GM10847 (cell line): ENCODE data around the gene FBXL17.

ENCODE experiments used
- POLR2A ChIP-seq: IDR thresholded peaks from 2 replicates; pipeline ENCODE4 v1.6.1; 2011; ENCODE audit not compliant: insufficient read length; ENCODE audit errors: extremely low read depth

The FBXL17 gene

DNA sequence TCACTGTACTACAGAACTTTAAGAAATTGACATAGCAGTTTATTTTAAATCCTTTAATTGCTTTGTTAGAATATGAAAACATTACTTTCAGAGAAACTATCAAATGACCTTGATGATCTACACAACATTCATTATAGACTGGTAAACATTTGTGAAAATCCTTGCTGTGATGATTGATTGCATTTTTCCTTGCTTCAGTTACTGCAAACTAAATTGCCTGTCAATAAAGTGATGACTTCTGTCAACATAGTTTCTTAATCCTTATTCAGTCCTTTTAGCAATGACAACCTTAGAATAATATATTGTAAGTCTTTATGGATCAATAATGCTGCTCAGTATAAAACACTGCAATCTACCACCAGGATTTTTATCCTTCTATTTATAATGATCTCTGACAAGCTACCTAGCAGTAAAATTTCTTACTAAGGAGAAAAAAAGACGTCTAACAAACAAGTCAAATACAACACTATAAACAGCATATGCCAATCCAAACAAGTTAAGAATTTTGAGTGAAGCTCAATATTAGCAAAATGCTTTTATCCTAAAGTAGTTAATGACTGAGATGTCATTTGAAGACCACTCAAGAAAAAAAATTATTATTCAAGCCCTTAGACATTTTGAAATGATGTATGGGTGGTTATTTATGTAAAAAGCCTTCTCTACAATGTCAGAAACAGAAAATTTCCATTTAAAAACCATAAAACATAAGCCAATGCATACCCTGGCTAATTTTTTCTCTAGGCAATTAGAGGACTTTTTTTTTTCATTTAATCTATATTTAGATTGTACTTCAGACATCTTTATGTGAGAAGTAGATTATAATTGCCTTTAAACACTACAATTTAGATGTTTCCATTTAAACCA, 105.5 kb downstream of the FBXL17 start:
- no peak for TF ChIP-seq POLR2A

DNA sequence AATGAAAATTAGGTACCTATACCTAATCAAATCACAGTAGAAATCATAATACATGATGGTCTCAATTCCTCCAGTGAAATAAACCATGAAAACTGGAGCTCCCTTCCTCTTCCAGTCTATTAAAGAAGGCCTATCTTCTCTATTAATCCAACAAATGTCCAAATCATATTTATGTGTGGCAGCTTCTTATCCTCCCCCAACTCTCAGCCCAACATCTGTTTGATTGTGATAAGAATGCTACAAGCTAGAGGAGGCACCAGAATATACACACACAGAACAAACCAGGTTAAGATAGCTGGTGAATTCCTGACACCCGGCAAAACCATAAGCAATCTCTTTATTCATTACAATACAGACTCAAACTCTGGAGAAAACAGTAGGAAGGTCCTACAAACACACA, 110.8 kb downstream of the FBXL17 start:
- TF ChIP-seq POLR2A: no peak

DNA sequence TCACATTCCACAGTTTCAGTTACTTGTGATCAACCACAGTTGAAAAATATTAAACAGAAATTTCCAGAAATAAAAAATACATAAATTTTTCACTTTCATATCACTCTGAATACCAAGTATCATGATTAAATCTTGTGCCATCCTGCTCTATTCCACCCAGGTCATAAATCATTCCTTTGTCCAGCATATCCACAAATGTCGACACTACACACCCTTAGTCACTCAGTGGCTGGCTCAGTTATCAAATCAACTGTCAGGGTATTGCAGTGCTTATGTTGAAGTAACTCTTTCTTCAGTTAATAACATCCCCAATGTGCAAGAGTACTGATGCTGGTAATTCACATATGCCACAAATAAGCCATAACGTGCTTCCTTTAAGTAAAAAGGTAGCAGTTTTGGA, 115.7 kb downstream of the FBXL17 start:
- TF ChIP-seq POLR2A: no peak

DNA sequence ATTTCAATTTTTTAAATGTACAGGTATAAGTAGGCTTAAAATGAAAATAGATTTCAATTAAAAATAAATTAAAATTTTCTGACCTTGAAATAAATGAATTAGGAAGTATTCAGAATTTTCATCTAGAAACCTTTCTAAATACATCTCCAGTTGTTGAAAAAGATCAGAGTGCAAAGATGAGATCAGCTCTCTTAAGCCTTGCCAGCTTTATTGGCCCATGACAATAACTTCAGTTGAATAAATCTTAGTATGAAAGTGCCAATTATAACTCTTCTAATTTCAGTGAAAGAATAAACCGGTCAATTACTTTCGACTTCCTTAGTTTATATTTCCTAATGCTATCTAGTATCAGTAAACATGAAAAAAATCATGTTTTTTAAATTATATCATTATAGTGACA, 117.4 kb downstream of the FBXL17 start:
- no peak for TF ChIP-seq POLR2A

DNA sequence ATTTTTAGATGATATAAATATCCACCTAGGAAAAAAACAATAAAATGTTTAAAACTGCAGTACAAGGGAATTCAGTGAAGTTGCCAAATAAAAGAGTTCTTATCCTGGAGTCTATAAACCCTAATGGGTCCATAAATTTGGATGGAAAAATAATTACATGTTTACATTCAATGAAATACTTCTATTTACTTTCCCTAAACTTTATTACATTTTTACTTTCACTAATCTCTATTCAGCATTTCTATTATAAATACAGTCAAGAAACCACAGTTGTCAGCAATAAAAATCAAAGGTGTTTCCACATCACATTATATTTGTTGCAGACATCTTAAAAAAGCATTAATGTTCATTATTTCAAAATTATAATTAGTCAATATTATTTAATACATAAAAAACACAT, 118.6 kb downstream of the FBXL17 start:
- no peak for TF ChIP-seq POLR2A

DNA sequence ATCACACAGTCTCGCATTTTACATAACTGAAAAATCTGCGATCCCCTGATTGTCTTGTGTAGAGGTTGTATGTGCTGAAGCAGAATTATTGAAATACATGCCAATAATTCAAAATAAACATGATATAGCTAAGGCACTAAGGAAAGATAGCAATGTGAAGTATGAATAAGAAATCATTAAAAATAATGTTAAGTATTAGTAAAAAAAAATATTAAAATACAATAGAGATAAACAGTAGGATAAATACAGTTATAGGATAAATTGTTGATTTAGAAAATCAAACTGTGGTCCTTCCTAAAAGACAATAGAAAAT, 121.1 kb downstream of the FBXL17 start:
- no peak for TF ChIP-seq POLR2A

DNA sequence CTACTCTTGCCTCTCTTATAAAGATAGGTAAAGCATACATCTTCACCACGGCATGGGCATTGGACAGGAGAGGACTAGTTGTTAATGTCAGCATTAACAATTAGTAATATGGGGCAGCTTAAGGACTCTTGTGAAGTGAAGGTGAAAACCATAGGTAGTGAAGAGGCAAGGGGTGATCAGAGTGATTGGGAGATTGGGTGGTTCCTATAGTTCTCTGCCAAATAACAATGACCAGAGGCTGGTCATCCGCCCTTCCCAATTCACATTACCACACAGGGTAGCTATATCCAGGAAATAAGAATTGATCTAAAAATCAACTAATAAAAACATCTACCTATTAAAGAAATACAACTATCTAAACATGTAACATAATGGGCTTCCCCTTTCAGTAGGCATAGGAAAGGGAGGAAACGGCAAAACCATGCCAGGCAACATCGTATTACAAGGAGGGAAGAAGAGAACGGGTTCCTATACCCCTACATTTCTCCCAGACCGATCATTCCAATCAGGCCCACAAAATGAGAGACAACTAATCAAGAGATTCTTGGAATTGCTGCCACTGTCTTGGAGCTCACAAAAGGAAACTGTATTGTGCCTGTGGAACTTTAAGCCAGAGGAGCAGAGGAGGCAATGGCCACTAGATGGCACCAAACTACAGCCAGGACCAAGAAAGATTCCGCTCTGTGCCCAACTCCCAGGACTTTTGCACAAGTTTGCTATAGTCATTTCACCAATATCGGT, 121.6 kb downstream of the FBXL17 start:
- no peak for TF ChIP-seq POLR2A

DNA sequence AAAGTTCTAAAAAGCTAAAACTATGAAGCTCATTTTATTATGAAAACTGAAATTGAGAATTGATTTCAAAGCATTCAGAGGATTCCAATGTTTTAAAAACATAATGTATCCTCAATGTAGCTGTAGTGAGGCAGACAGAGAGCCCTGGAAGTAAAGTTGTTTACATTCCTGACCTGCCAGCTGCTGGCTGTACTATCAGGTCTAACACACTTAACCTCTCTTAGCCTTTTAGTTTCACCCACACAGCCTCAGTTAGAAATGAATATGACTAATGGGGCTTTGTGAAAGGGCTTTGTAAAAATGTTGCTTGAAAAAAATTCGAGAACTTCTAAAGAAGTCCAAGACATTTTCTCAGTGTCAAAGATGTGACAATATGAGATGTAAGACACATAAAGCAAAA, 122.6 kb downstream of the FBXL17 start:
- TF ChIP-seq POLR2A: no peak

DNA sequence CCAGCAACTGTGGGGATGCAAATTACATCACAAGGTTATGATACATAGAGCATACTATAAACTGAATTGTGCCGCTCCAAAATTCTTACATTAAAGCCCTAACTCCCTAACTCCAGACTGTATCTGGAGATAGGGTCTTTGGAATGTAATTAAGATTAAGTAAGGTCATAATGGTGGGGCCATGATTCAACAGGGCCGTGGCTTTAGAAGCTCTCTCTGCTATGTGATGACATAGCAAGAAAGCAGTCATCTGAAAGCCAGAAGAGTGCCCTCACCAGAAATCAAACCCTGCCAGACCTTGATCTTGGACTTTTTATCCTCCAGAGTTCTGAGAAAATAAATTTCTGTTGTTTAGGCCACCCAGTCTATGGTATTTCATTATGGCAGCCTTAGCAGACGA, 123.9 kb downstream of the FBXL17 start:
- no peak for TF ChIP-seq POLR2A

DNA sequence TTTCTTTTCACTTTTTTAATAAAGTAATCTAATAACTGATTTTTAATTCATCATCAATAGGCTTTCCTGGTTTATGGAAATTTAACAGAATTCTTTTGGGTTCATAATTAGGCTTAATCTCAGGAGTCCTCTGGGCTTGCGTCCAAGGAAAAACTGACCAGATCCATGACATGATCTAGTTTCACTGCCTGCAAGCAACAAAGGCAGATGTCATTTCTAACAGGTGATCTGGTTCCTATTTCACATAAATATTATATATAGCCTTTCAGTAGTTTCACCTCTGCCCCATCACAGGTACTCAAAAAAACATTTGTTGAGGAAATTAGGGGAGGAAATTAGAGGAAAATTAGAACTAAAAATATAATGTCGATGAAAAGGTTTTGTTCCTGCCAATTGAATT, 126.4 kb downstream of the FBXL17 start:
- no peak for TF ChIP-seq POLR2A

DNA sequence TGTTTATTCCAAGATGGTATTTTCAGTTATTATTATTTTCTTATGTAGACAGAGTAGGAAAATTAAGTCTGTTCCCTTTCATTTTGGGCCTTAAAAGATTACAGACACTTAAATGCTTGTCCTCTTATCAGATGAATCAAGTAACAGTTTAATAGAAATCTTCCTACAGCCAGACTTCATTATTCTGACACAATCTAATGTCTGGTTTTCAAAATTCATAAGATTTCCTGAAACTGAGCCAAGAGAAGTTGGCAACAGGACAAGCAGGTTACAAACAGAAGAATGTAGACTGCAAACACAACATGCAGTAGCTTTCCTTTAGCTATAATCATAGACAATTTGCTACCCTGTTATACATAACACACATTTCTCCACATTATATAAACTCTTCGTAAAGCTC, 130.5 kb downstream of the FBXL17 start:
- no peak for TF ChIP-seq POLR2A

DNA sequence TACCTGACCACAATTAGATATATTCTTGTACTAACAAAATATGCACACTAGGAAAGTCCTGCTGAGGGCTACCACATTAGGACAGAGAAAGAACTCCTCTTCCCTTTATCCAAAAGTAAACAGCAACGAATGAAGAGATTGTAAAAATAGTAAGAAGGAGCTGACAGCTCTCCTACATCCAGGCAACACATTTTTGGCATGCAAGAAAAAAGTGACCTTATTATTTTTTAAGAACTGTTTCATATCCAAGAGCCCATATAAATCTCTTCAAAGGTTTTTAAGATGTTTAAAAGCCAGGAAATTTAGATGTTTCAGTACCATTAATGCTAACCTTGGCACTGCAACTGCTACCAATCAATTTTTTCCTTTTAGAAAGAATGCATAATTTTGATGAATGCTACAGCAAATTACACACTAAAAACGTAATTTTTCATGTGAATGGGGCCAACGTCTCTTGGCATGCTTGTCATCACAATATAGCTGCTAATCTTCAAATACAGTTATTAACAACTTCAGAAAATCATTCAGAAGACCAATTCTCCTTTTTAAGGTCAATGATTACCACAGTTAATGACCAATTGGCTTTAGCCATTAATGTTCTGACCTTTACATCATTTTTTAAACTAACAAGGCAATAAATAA, 132.0 kb downstream of the FBXL17 start:
- TF ChIP-seq POLR2A: no peak

DNA sequence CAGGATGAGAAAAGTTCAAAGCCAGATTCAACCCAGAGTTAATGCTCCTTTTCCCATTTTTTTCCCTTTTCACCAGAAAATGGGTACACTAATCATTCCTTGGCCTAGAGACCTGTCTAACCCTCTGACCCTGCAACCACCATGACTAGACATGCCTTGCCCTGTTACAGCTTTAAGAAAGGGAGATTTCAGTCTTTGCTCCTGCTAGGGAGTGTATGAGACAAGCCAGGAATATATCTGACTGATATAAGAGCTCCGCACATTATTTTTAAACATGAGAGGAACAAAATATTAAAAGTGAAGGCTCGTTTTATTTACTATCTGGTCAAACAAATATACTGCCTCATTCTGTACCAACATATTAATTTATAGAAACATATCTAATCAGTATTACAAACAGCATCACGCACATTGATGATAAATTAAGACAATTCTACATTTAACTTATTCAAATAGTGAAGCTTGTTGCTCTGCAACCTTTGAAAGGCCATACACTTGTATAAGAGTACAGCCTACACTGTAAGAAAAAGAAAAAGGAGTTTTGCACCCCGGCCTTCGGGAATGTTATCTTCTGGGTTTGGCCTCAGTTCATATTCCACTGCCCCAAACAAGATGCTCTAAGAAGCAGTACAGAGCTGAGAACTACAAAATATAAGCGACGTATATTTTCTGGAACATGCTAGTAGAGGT, 132.7 kb downstream of the FBXL17 start:
- TF ChIP-seq POLR2A: no peak

DNA sequence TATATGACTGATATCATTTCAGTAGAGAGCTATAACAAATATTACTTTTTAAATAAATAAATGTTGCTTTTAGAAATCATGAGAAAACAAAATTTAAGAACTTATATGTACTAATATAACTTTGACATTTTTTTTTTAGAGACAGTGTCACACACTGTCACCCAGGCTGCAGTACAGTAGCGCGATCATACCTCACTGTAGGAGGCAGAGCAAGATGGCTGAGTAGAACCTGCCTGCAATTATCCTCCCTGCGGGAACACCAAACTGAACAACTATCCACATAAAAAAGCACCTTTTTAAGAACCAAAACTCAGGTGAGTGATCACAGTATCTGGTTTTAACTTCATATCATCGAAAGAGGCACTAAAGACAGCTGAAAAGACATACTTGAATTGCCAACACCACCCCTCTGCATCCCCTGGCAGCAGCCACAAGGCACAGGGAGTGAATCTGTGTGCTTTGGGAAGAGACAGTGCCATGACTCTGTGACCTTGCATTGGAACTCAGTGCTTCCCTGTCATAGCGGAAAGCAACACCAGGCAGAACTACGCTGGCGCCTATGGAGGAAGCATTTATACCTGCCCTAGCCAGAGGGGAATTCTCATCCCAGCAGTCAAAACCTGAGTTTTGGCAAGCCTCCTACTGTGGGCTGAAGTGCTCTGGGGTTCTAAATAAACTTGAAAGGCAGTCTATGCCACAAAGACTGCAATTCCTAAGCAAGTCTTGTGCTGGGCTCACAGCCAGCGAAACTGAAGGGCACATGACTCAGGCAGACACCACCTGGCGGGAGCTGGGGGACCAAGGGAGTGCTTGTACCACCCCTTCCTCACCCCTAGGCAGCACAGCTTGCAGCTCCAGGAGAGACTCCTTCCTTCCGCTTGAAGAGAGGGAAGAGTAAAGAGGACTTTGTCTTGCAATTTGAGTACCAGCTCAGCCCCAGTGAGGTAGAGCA, 142.7 kb downstream of the FBXL17 start:
- TF ChIP-seq POLR2A: no peak
